GM10266 (cell line): ENCODE results near the gene FRMD1.

ENCODE experiments used
- DNase-seq: peaks from one replicate; pipeline ENCODE4 v3.0.0; 2012; ENCODE audit errors: extremely low spot score
- CTCF ChIP-seq: IDR thresholded peaks from 2 replicates; pipeline ENCODE4 v1.5.1; 2012; ENCODE audit warnings: mild to moderate bottlenecking, low read depth; ENCODE audit not compliant: control insufficient read depth, insufficient read depth; ENCODE audit errors: missing control alignments

The FRMD1 gene

DNA sequence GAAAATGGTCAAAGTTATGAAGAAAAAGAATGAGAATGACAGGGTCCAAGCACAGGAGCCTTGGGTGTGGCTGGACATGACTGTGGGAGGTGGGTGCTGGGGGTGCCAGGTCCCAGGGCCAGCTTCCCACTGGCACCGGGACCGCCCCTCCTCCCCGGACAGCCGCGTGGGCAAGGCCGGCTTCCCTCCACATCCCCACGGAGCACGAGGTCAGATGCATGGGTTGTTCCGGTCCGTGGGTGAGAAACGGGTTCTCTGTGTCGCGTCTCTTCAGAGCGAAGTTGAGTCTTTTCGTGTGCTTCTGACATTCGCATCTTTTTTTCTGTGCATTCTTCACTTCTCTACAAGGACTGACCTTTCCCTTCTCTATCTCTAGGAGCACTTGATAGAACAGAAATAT, 51.5 kb downstream of the FRMD1 start:
- TF ChIP-seq CTCF = no peak
- no peak for DNase-seq

GRCh38 chr6:168026925-168027324, 52.1 kb downstream of the FRMD1 start:
- no peak for TF ChIP-seq CTCF
- no peak for DNase-seq

- DNase-seq = no peak
- TF ChIP-seq CTCF = no peak
Observed at GRCh38 chr6:168025831-168026710, 52.9 kb downstream of the FRMD1 start.

DNA sequence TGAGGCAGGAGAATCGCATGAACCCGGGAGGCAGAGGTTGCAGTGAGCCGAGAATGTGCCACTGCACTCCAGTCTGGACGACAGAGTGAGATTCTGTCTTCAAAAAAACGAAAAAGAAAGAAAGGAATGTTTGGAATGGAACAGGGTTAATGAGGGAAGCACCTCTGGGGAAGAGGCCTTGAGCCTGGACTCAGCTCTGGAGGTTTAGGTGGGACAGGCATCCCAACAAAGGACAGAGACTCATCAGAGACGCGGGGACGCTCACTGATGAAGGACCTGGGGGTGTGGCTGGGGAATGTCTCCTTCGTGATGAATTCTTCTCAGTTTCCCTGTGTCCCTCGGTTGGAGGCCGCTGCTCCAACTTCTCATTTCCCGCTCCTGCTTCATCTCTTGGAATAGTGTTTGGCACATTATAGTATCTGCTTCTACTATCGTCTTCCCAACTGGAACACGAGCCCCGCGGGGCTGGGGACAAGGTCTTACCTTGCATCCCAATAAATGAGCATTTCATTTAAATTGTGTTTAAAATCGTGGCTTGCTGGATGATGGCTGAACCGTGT, 54.0 kb downstream of the FRMD1 start:
- no peak for TF ChIP-seq CTCF
- no peak for DNase-seq

GRCh38 chr6:168022488-168023321, 56.3 kb downstream of the FRMD1 start:
- TF ChIP-seq CTCF = no peak
- no peak for DNase-seq

- DNase-seq = no peak
- TF ChIP-seq CTCF = no peak
Observed at GRCh38 chr6:168021581-168021980, 57.4 kb downstream of the FRMD1 start.
